Naive B cell (primary cell): ENCODE measurements around the gene ROBO1. TPM values are rescaled to one million over a fixed set of nuclear protein-coding genes. Genes with fewer than 3 reads are reported as not detected.
"Not testable (repeated sequence)": the region's sequence is repeated elsewhere in the genome, so short reads cannot be mapped to it uniquely, and the experiment has no call there.

Experiments used
- ATAC-seq, 2 donors: fragments of 150-1000 bp; cut with Tn5 transposase; 2 replicates each; pipeline ENCODE4 v1.10.0; 2021; ENCODE audit warnings: low read depth in 2 of 2, mild to moderate bottlenecking in 2 of 2, moderate library complexity in 2 of 2
- DNase-seq: peaks from one replicate; pipeline ENCODE4 v3.0.0; 2022
- H3K27ac Mint-ChIP-seq, 6 donors: one replicate each; pipeline ENCODE4 v1.8.0; 2020 to 2022; ENCODE audit warnings: mild to moderate bottlenecking in 6 of 6, mixed read lengths in 6 of 6, moderate library complexity in 5 of 6, inconsistent platforms in 2 of 6
- H3K27me3 Mint-ChIP-seq, 3 donors: one replicate each; pipeline ENCODE4 v1.8.0; 2021 to 2022; ENCODE audit warnings: mixed read lengths in 3 of 3, mild to moderate bottlenecking in 1 of 3
- H3K36me3 Mint-ChIP-seq, 2 donors: one replicate each; pipeline ENCODE4 v1.8.0; 2020 to 2022; ENCODE audit warnings: mixed read lengths in 2 of 2, inconsistent platforms in 1 of 2, mild to moderate bottlenecking in 1 of 2
- H3K4me1 Mint-ChIP-seq, 3 donors: one replicate each; pipeline ENCODE4 v1.8.0; 2020 to 2022; ENCODE audit warnings: mixed read lengths in 3 of 3, inconsistent platforms in 1 of 3, mild to moderate bottlenecking in 1 of 3, moderate library complexity in 1 of 3
- H3K4me3 Mint-ChIP-seq, 8 donors: one replicate each; pipeline ENCODE4 v1.8.0; 2020 to 2022; ENCODE audit warnings: mild to moderate bottlenecking in 8 of 8, mixed read lengths in 8 of 8, moderate library complexity in 8 of 8, inconsistent platforms in 2 of 8
- H3K9me3 Mint-ChIP-seq, 7 donors: one replicate each; pipeline ENCODE4 v1.8.0; 2020 to 2022; ENCODE audit warnings: mixed read lengths in 7 of 7, mild to moderate bottlenecking in 5 of 7, inconsistent platforms in 2 of 7, moderate library complexity in 1 of 7
- polyA plus RNA-seq, 6 donors: library from polyadenylated mRNA; unstranded; fragments of 300-500 nt; fragmentation: Illumina TruSeq; gene quantifications; one replicate each; pipeline ENCODE4 v1.2.3, GENCODE V29; 2021; ENCODE audit warnings: low read depth in 6 of 6

Gene ROBO1
- polyA plus RNA-seq, 6 donors from 2014 or later: 0.39 to 0.44 TPM; not detected in 4

DNA sequence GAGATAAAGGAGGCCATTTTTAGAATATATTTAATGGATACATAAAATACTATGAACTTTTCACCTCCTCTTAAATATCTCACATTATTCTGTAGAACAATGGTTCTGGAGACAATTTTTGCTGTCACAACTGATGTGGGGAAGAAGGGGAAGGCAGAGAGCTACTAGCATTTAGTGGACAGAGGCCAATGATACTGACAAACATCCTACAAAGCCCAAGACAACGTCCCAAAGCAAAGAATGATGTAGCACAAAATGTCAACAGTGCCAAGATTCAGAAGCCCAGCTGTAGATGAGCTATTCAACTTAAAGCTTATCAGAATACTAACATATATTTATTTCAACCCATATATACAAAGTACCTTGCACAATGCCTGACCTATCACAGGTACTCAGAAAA is 1069.4 kb downstream of the ROBO1 start:
- Mint-ChIP-seq H3K27ac (no peak overlapping the region), H3K4me3 (no peak overlapping the region), H3K4me1 (no peaks in the 10 kb centered on the region), H3K9me3 (peaks cover 0 to 2% (median 0%) of the 10 kb centered on the region in 7 donors), H3K36me3 (no peaks in the 10 kb centered on the region), H3K27me3 (no peaks in the 10 kb centered on the region)
- no peak for ATAC-seq
- DNase-seq: no peak

GRCh38 chr3:78697426-78697825 is 1070.4 kb downstream of the ROBO1 start:
- DNase-seq (no peak), ATAC-seq (no peak)
- Mint-ChIP-seq H3K27me3 (no peaks in the 10 kb centered on the region), H3K4me1 (no peaks in the 10 kb centered on the region), H3K9me3 (peaks cover 0 to 2% (median 0%) of the 10 kb centered on the region in 7 donors), H3K4me3 (no peak overlapping the region), H3K27ac (no peak overlapping the region), H3K36me3 (no peaks in the 10 kb centered on the region)

- DNase-seq (no peak), ATAC-seq (no peak)
- no peak overlapping the region for H3K4me3 Mint-ChIP-seq
- no peaks in the 10 kb centered on the region for H3K9me3 Mint-ChIP-seq
- no peaks in the 10 kb centered on the region for H3K36me3 Mint-ChIP-seq
- no peak overlapping the region for H3K27ac Mint-ChIP-seq
- H3K27me3 Mint-ChIP-seq: no peaks in the 10 kb centered on the region
- H3K4me1 Mint-ChIP-seq: no peaks in the 10 kb centered on the region
These were observed 1077.0 kb downstream of the ROBO1 start for GRCh38 chr3:78690766-78691165.

GRCh38 chr3:78689378-78689777 is 1078.4 kb downstream of the ROBO1 start:
- no peak for ATAC-seq
- Mint-ChIP-seq H3K4me1 (no peaks in the 10 kb centered on the region), H3K27ac (no peak overlapping the region)

DNA sequence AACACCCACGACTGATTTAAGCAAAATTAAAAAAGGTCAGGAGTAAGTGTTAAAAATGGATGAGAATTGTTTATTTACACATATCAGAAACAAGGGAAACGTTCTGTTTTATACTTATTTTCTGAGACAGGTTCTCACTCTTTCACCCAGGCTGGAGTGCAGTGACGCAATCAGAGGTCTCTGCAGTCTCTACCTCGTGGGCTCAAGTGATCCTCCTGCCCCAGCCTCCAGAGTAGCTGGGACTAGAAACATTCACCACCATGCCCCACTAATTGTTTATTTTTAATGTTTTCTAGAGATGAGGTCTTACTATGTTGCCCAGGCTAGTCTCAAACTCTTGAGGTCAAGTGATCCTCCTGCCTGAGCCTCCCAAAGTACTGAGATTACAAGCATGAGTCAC is 1080.3 kb downstream of the ROBO1 start:
- H3K4me1 Mint-ChIP-seq: no peaks in the 10 kb centered on the region
- ATAC-seq (no peak), DNase-seq (no peak)
- no peaks in the 10 kb centered on the region for H3K27me3 Mint-ChIP-seq
- no peaks in the 10 kb centered on the region for H3K36me3 Mint-ChIP-seq
- H3K4me3 Mint-ChIP-seq: no peak overlapping the region
- peaks cover 0 to 3% (median 0%) of the 10 kb centered on the region in 7 donors for H3K9me3 Mint-ChIP-seq
- no peak overlapping the region for H3K27ac Mint-ChIP-seq

More at GRCh38 chr3:78689378-78689777, 1078.4 kb downstream of the ROBO1 start:
- H3K9me3 Mint-ChIP-seq: no peaks in the 10 kb centered on the region
- DNase-seq: no peak
- H3K27me3 Mint-ChIP-seq: no peaks in the 10 kb centered on the region
- H3K36me3 Mint-ChIP-seq: no peaks in the 10 kb centered on the region
- no peak overlapping the region for H3K4me3 Mint-ChIP-seq

GRCh38 chr3:78683284-78683683 is 1084.5 kb downstream of the ROBO1 start:
- H3K4me1 Mint-ChIP-seq: no peaks in the 10 kb centered on the region
- H3K9me3 Mint-ChIP-seq: peaks cover 0 to 3% (median 0%) of the 10 kb centered on the region in 7 donors
- no peaks in the 10 kb centered on the region for H3K36me3 Mint-ChIP-seq
- H3K4me3 Mint-ChIP-seq: no peak overlapping the region
- no peaks in the 10 kb centered on the region for H3K27me3 Mint-ChIP-seq
- DNase-seq (no peak), ATAC-seq (no peak)
- no peak overlapping the region for H3K27ac Mint-ChIP-seq

- not testable (repeated sequence) for ATAC-seq
These were observed 1092.5 kb downstream of the ROBO1 start for GRCh38 chr3:78675119-78675805.

GRCh38 chr3:78670746-78671145 is 1097.1 kb downstream of the ROBO1 start:
- Mint-ChIP-seq H3K36me3 (no peaks in the 10 kb centered on the region), H3K4me1 (no peaks in the 10 kb centered on the region), H3K4me3 (no peak overlapping the region), H3K27me3 (no peaks in the 10 kb centered on the region), H3K27ac (no peak overlapping the region), H3K9me3 (no peaks in the 10 kb centered on the region)
- ATAC-seq (no peak), DNase-seq (no peak)

More at GRCh38 chr3:78675119-78675805, 1092.5 kb downstream of the ROBO1 start:
- H3K27me3 Mint-ChIP-seq, H3K4me1 Mint-ChIP-seq, H3K4me3 Mint-ChIP-seq, H3K27ac Mint-ChIP-seq, H3K9me3 Mint-ChIP-seq, H3K36me3 Mint-ChIP-seq, DNase-seq: not testable (repeated sequence)

DNA sequence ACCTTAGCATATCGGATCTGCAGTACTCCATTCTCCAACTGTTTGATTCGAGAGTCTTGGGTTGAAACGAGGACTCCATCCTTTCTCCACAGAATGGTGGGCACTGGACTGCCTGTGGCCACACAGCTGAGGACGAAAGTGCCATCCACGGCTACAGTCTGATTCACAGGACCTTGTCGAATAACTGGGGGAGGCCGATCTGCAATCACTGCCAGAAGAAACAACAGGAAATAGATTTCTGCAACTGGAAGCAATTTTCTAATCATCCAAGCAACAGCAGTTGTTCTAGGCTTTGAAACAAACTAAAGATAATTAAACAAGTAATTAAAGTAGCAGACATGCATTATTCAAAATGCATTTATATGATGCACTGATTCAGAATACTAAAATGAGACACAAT is 1097.7 kb downstream of the ROBO1 start:
- Mint-ChIP-seq H3K36me3 (no peaks in the 10 kb centered on the region), H3K9me3 (no peaks in the 10 kb centered on the region), H3K4me3 (no peak overlapping the region), H3K27ac (no peak overlapping the region), H3K4me1 (no peaks in the 10 kb centered on the region), H3K27me3 (no peaks in the 10 kb centered on the region)
- DNase-seq: no peak
- ATAC-seq: no peak

DNA sequence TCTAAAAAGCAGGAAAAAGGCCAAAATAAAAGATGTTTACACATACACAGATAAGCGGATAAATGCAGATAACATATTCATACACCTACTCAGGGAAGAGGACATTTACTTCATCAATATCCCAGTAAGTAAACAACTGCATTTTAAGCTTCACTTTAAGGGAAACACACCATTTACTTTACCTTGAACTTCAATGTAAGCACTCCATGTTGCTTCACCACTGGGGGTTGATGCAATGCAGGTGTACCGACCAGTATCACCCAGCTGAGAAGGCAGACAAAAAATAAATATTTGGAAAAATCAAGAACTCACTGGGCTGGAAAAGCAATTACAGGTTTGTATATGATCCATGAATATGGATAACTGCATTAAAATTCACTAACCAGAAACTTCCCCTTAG is 1099.5 kb downstream of the ROBO1 start:
- no peak overlapping the region for H3K27ac Mint-ChIP-seq
- DNase-seq: no peak
- H3K4me1 Mint-ChIP-seq: no peaks in the 10 kb centered on the region
- no peaks in the 10 kb centered on the region for H3K9me3 Mint-ChIP-seq
- H3K4me3 Mint-ChIP-seq: no peak overlapping the region
- no peak for ATAC-seq
- no peaks in the 10 kb centered on the region for H3K36me3 Mint-ChIP-seq
- H3K27me3 Mint-ChIP-seq: no peaks in the 10 kb centered on the region

DNA sequence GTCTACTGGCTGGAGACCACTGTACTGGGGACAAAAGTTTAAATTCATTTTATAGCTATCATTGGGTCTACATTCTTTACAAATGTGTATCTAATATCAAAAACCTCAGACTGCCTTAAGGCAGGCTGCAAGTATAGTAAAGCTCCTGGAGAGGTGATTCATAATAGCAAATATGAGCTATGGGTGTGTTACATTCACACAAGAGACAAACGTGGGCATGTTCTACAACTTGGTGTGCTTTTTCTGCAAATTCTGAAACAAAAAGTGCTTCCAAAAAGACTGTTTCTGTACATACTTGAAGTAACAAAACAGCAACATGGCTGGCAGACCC is 1101.4 kb downstream of the ROBO1 start:
- Mint-ChIP-seq H3K4me1 (no peaks in the 10 kb centered on the region), H3K9me3 (no peaks in the 10 kb centered on the region), H3K27ac (no peak overlapping the region), H3K36me3 (no peaks in the 10 kb centered on the region), H3K27me3 (no peaks in the 10 kb centered on the region), H3K4me3 (no peak overlapping the region)
- no peak for ATAC-seq
- DNase-seq: no peak

DNA sequence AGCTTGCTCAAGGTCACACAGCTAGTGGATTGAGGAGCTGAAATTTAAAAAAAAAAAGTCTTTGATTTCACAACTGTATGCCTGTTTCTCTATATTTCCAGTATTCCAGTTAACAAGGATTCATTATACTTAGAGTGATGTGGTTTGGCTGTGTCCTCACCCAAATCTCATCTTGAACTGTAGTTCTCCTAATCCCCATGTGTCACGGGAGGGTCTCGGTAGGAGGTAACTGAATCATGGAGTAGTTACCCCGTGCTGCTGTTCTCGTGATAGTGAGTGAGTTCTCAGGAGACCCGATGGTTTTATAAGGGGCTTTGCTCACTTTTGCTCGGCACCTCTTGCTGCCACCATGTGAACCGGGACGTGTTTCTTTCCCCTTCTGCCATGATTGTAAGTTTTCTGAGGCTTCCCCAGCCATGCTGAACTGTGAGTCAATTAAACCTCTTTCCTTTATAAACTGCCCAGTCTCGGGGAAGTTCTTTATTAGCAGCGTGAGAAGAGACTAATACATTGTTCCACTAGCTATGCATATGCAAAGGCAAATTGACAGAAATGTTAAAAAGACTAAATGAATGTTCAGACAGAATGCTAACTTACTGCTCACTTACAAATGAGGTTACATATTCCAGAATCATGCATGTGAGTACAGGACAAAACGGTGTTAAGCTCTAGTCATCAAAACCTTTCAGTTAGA is 1101.9 kb downstream of the ROBO1 start:
- Mint-ChIP-seq H3K4me1 (no peaks in the 10 kb centered on the region), H3K27ac (no peak overlapping the region), H3K27me3 (no peaks in the 10 kb centered on the region), H3K4me3 (no peak overlapping the region), H3K9me3 (no peaks in the 10 kb centered on the region), H3K36me3 (no peaks in the 10 kb centered on the region)
- DNase-seq (no peak), ATAC-seq (no peak)

DNA sequence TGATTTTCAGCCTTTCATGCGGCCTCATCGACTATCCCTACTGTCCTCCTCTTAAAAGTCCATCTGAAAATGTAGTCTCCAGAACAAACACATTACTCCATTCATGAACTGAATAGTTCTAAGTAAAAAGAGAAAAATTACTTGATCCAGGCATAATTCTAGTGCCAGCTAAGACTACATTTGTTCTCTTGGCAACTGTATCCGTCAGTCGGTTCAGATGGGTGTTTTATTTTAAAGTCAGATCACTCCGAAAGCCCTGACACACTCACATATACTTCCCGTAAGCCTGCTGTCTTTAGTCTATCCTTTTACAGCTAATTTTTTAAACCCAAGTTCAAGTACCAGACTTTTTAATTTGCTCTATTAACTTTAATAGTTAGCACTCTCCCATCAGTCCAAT is 1102.7 kb downstream of the ROBO1 start:
- Mint-ChIP-seq H3K4me1 (no peaks in the 10 kb centered on the region), H3K36me3 (no peaks in the 10 kb centered on the region), H3K27me3 (no peaks in the 10 kb centered on the region), H3K9me3 (no peaks in the 10 kb centered on the region), H3K27ac (no peak overlapping the region), H3K4me3 (no peak overlapping the region)
- ATAC-seq (no peak), DNase-seq (no peak)

DNA sequence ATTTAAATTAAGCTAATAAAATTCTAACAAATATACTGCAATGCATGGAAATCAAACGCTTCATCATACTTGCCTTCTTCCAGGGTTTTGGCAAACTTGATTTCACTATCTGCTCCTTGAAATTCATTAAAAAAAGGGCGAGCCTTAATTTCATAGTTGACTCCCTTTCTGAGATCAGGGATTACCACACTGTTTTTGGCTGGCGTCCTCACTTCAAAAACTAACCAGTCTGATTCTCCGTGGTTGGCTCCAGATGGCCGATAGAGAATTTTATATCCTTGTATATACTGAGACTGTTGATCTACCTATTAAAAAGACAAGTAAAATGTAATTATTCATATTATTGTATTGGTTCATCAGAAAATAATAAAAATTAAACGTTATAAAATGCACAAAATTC is 1106.8 kb downstream of the ROBO1 start:
- Mint-ChIP-seq H3K36me3 (no peaks in the 10 kb centered on the region), H3K4me1 (no peaks in the 10 kb centered on the region), H3K9me3 (no peaks in the 10 kb centered on the region), H3K4me3 (no peak overlapping the region), H3K27me3 (no peaks in the 10 kb centered on the region), H3K27ac (no peak overlapping the region)
- DNase-seq (no peak), ATAC-seq (no peak)
